ENCODE measurements around the gene ABHD5. TPM values are rescaled to one million over a fixed set of nuclear protein-coding genes. Genes with fewer than 3 reads are reported as not detected.

The ABHD5 gene
- total and polyA plus RNA-seq, 2 experiments from 2014 or later = 32.3 to 45.5 TPM

DNA sequence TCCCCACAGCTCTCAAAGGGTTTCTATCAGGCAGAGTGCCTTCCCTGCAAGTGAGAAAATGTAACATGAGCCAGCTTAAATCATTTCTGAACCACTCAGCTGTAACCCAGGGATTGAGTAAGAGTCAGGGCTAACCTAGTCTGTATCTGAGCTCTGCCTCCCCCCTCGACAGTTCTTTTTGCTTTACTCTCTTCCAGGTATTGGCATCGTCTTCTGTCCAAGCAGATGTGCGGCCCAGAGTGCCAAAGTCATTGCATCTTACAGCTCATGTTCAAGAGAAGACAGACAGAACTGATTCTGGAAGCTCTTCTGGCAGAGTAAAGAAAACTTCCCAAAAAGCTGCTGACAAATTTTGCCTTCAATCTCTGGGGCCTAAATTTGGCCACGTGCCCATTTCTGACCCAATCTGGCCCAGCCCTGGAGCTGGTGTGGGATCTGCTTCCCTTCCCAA lies 74.8 kb downstream of the ABHD5 start:
- H3K27me3 ChIP-seq (replicated peaks; ENCODE audit: insufficient read depth) = no peaks in the 10 kb centered on the region
- H3K4me2 ChIP-seq (ENCODE audit: unreplicated experiment) = peak overlapping the region; percentile 20
- no peak overlapping the region for H3K9ac ChIP-seq
- TF ChIP-seq EZH2phosphoT487 (IDR thresholded peaks at IDR 0.05; ENCODE audit: insufficient read depth, low read depth) (no peak), EZH2 (IDR thresholded peaks at IDR 0.05; ENCODE audit: insufficient read depth, poor library complexity, severe bottlenecking) (no peak)
- H3K79me2 ChIP-seq (ENCODE audit: insufficient read depth) = no peaks in the 10 kb centered on the region
- peaks cover 72% of the 10 kb centered on the region for H3K4me1 ChIP-seq (ENCODE audit: insufficient read depth)
- in situ Hi-C loops (cut with MboI) = no loop called here
- peak; percentile 73 for DNase-seq
- no peaks in the 10 kb centered on the region for H3K36me3 ChIP-seq (ENCODE audit: low read depth)
- no peaks in the 10 kb centered on the region for H3K9me2 ChIP-seq (ENCODE audit: insufficient read depth)
- WGBS, 2 experiments (ENCODE audit: low coverage in 1 of 2, low lambda C conversion rate in 2 of 2, missing lambda C conversion rate in 2 of 2) = 11 to 19% methylated on average over 4 of the region's 4 CpGs
- H2AFZ ChIP-seq = no peak overlapping the region
- H4K20me1 ChIP-seq (ENCODE audit: insufficient read depth) = no peaks in the 10 kb centered on the region
- no peaks in the 10 kb centered on the region for H3K9me3 ChIP-seq (ENCODE audit: low read depth)
- peak overlapping the region; percentile 51 for H3K27ac ChIP-seq
- no peak overlapping the region for H3K4me3 ChIP-seq
- H3F3A ChIP-seq (ENCODE audit: insufficient read depth) = peaks cover 54% of the 10 kb centered on the region

GRCh38 chr3:43766672-43767465 lies 76.1 kb downstream of the ABHD5 start:
- in situ Hi-C loops (cut with MboI) = no loop called here
- Histone ChIP-seq H3K9ac (no peak overlapping the region), H3K79me2 (ENCODE audit: insufficient read depth) (no peaks in the 10 kb centered on the region), H3K36me3 (ENCODE audit: low read depth) (no peaks in the 10 kb centered on the region), H4K20me1 (ENCODE audit: insufficient read depth) (no peaks in the 10 kb centered on the region), H3K27ac (peak overlapping the region; percentile 51), H3K4me3 (no peak overlapping the region; the same call in 1 of the 2 replicates), H2AFZ (0 out of 2 replicates have a peak overlapping the region, but pooled peaks have one; percentile 5), H3K9me2 (ENCODE audit: insufficient read depth) (no peaks in the 10 kb centered on the region), H3K27me3 (replicated peaks; ENCODE audit: insufficient read depth) (no peaks in the 10 kb centered on the region), H3F3A (ENCODE audit: insufficient read depth) (peaks cover 51% of the 10 kb centered on the region), H3K4me2 (ENCODE audit: unreplicated experiment) (peak overlapping the region; percentile 4), H3K4me1 (ENCODE audit: insufficient read depth) (peaks cover 64% of the 10 kb centered on the region), H3K9me3 (ENCODE audit: low read depth) (no peaks in the 10 kb centered on the region)
- DNase-seq = peak; percentile 90
- 82 to 89% methylated on average over 2 of the region's 2 CpGs for WGBS, 2 experiments (ENCODE audit: low coverage in 1 of 2, low lambda C conversion rate in 2 of 2, missing lambda C conversion rate in 2 of 2)
- no peak for TF ChIP-seq EZH2 (IDR thresholded peaks at IDR 0.05; ENCODE audit: insufficient read depth, poor library complexity, severe bottlenecking)
- TF ChIP-seq EZH2phosphoT487 (IDR thresholded peaks at IDR 0.05; ENCODE audit: insufficient read depth, low read depth) = no peak

DNA sequence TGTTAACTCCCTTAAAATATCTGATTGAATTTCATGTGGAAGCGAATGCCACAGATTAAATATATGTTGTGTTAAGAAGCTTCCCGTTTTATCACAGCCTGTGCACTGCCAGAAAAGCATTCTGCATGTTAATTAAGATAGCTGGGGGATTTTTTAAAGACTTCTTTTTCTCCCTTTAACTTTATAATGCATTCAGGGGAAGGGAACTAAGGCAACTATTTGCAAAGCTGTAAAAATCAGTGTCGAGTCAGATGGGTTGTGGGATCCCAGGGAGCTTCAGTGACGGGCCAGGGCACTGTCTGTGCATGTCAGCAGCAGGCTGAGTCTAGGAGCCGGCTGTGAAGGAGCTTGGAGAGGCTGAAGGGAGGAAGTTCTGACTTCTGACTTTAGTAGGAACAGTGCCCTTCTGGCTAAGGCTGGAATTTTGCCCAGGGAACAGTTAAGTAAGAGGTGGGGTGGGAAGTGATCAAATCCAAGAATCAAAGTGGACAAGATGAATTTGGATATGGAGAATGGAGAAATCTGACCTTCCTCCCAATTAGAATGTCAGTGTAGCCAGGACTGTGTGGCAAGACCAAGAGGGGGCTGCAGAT lies 77.7 kb downstream of the ABHD5 start:
- Histone ChIP-seq H4K20me1 (ENCODE audit: insufficient read depth) (no peaks in the 10 kb centered on the region), H3K9me3 (ENCODE audit: low read depth) (no peaks in the 10 kb centered on the region), H3F3A (ENCODE audit: insufficient read depth) (peaks cover 51% of the 10 kb centered on the region), H3K9me2 (ENCODE audit: insufficient read depth) (no peaks in the 10 kb centered on the region), H3K4me2 (ENCODE audit: unreplicated experiment) (peak overlapping the region; percentile 69), H3K4me1 (ENCODE audit: insufficient read depth) (peaks cover 64% of the 10 kb centered on the region), H3K27me3 (replicated peaks; ENCODE audit: insufficient read depth) (no peaks in the 10 kb centered on the region), H3K27ac (peak overlapping the region; percentile 16; the same call in 1 of the 2 replicates), H3K36me3 (ENCODE audit: low read depth) (no peaks in the 10 kb centered on the region), H3K4me3 (no peak overlapping the region), H3K79me2 (ENCODE audit: insufficient read depth) (no peaks in the 10 kb centered on the region), H3K9ac (no peak overlapping the region), H2AFZ (peak overlapping the region; percentile 2; the same call in 1 of the 2 replicates)
- 29 to 35% methylated on average over 5 of the region's 5 CpGs for WGBS, 2 experiments (ENCODE audit: low coverage in 1 of 2, low lambda C conversion rate in 2 of 2, missing lambda C conversion rate in 2 of 2)
- TF ChIP-seq EZH2 (IDR thresholded peaks at IDR 0.05; ENCODE audit: insufficient read depth, poor library complexity, severe bottlenecking) (no peak), EZH2phosphoT487 (IDR thresholded peaks at IDR 0.05; ENCODE audit: insufficient read depth, low read depth) (no peak)
- in situ Hi-C loops (cut with MboI) = no loop called here
- peak; percentile 72 for DNase-seq

GRCh38 chr3:43769097-43769884 lies 78.6 kb downstream of the ABHD5 start:
- Histone ChIP-seq H3K27me3 (replicated peaks; ENCODE audit: insufficient read depth) (no peaks in the 10 kb centered on the region), H3K9me2 (ENCODE audit: insufficient read depth) (no peaks in the 10 kb centered on the region), H3F3A (ENCODE audit: insufficient read depth) (peaks cover 51% of the 10 kb centered on the region), H4K20me1 (ENCODE audit: insufficient read depth) (no peaks in the 10 kb centered on the region), H3K36me3 (ENCODE audit: low read depth) (no peaks in the 10 kb centered on the region), H3K4me1 (ENCODE audit: insufficient read depth) (peaks cover 61% of the 10 kb centered on the region), H3K9ac (peak overlapping the region; percentile 47; the same call in 1 of the 2 replicates), H3K27ac (peak overlapping the region; percentile 16), H2AFZ (peak overlapping the region; percentile 90), H3K4me2 (ENCODE audit: unreplicated experiment) (peak overlapping the region; percentile 83), H3K4me3 (peak overlapping the region; percentile 69), H3K79me2 (ENCODE audit: insufficient read depth) (no peaks in the 10 kb centered on the region), H3K9me3 (ENCODE audit: low read depth) (no peaks in the 10 kb centered on the region)
- in situ Hi-C loops (cut with MboI) = no loop called here
- DNase-seq = peak; percentile 99
- no peak for TF ChIP-seq EZH2phosphoT487 (IDR thresholded peaks at IDR 0.05; ENCODE audit: insufficient read depth, low read depth)
- 2 to 4% methylated on average over 16 to 22 of the region's 22 CpGs for WGBS, 2 experiments (ENCODE audit: low coverage in 1 of 2, low lambda C conversion rate in 2 of 2, missing lambda C conversion rate in 2 of 2)

Measured in GM23248 (cell line).